Gastrocnemius medialis (tissue), 4 donors: Measurements from ENCODE around the gene UBA1. TPM values are rescaled to one million over a fixed set of nuclear protein-coding genes. Genes with fewer than 3 reads are reported as not detected.

Source experiments
- ATAC-seq, 2 donors: fragments of 150-250 bp; one replicate each; pipeline ENCODE4 v1.9.1; 2016
- DNase-seq, 2 donors: peaks; one replicate each; pipeline ENCODE4 v3.0.0-alpha.2; 2019
- H3K27ac ChIP-seq, 4 donors: fragments of 200-600 bp; sonication (generic); 1 replicate in 1 of 4; 2 replicates in 3 of 4; pipeline ENCODE4 v1.5.1; 2016 to 2018; ENCODE audit warnings: mild to moderate bottlenecking in 2 of 4, moderate library complexity in 1 of 4
- H3K27me3 ChIP-seq, 3 donors: fragments of 200-600 bp; sonication (generic) in 2 of 3; 1 replicate in 1 of 3; 2 replicates in 2 of 3; pipeline versions ENCODE4 v1.5.1 to v1.6.0; 2016 to 2019; ENCODE audit warnings: mild to moderate bottlenecking in 1 of 3, moderate library complexity in 1 of 3
- H3K36me3 ChIP-seq, 2 donors: fragments of 200-600 bp; sonication (generic) in 1 of 2; one replicate each; pipeline ENCODE4 v1.5.1; 2017 to 2018
- H3K4me1 ChIP-seq, 2 donors: fragments of 200-600 bp; sonication (generic) in 1 of 2; one replicate each; pipeline ENCODE4 v1.5.1; 2016 to 2017; ENCODE audit warnings: mild to moderate bottlenecking in 2 of 2
- H3K4me3 ChIP-seq, 4 donors: fragments of 200-600 bp; sonication (generic) in 3 of 4; 1 replicate in 1 of 4; 2 replicates in 3 of 4; pipeline ENCODE4 v1.5.1; 2016 to 2019; ENCODE audit warnings: mild to moderate bottlenecking in 2 of 4
- H3K9me3 ChIP-seq, 3 donors: fragments of 200-600 bp; sonication (generic) in 2 of 3; 1 replicate in 1 of 3; 2 replicates in 2 of 3; pipeline ENCODE4 v1.5.1; 2016 to 2019
- CTCF ChIP-seq, 5 experiments: fragments of 450-650 bp in 3 of 5; fragments of 200-600 bp in 2 of 5; sonication (generic) in 2 of 5; IDR thresholded peaks in 4 of 5; conservative IDR thresholded peaks in 1 of 5; 1 replicate in 4 of 5; 2 replicates in 1 of 5; pipeline ENCODE4 v1.5.1; 2016 to 2019; ENCODE audit warnings: antibody characterized with exemption in 5 of 5, mild to moderate bottlenecking in 3 of 5, moderate library complexity in 3 of 5
- POLR2A ChIP-seq, 2 donors: fragments of 450-650 bp; IDR thresholded peaks; one replicate each; pipeline ENCODE4 v1.6.1; 2017; ENCODE audit warnings: antibody characterized with exemption in 2 of 2, mild to moderate bottlenecking in 2 of 2, moderate library complexity in 2 of 2
- in situ Hi-C, 4 donors: fragments of 200-750 bp; cut with MboI; loops; one replicate each; pipeline versions ENCODE4 v1.15.0 to v1.8.0; 2017; ENCODE audit warnings: low sequenced_read_pairs in 4 of 4
- intact Hi-C: fragments of 100-400 bp; cut with DNase I; formaldehyde crosslinking; loops from one replicate; pipeline ENCODE4 v1.15.1; 2023; ENCODE audit warnings: low total_unique reads
- total RNA-seq, 4 donors: library from RNA; depleted of rRNA; stranded (reverse); fragments of >200 nt; gene quantifications; one replicate each; pipeline versions ENCODE4 v1.1.0 to v1.2.3, GENCODE V29; 2016

The UBA1 gene
- total RNA-seq, 4 donors from 2014 or later, result 113 to 181 (median 162) TPM

DNA sequence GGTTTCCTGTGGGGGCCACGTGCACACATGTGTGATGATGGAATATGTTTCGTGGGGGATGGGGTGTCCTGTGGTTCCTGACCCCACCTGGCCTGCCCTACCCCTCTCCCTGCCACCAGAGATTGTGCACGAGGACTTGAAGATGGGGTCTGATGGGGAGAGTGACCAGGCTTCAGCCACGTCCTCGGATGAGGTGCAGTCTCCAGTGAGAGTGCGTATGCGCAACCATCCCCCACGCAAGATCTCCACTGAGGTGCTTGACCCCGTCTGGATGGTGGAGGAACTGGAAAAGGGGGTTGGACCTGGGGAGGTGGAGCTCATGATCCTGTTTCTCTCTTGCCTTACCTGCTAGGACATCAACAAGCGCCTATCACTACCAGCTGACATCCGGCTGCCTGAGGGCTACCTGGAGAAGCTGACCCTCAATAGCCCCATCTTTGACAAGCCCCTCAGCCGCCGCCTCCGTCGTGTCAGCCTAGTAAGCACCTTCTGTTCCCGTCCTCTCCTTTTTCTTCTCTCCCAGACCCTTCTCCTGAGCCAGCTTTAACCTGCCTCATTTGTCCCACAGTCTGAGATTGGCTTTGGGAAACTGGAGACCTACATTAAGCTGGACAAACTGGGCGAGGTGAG, 30.8 kb downstream of the UBA1 start:
- Histone ChIP-seq H3K36me3 (peaks cover 0 to 59% of the 10 kb centered on the region in 2 donors), H3K27ac (no peak overlapping the region), H3K4me1 (peaks cover 4 to 14% of the 10 kb centered on the region in 2 donors), H3K27me3 (no peaks in the 10 kb centered on the region), H3K4me3 (no peak overlapping the region), H3K9me3 (no peaks in the 10 kb centered on the region)
- intact Hi-C loops (no loop called here), in situ Hi-C loops (loop anchor here in 2 of 4 donors (25.0 kb wide), 2 partner anchors 288 to 313 kb away; no protein-coding TSS in a partner anchor)
- no peak for TF ChIP-seq CTCF (IDR thresholded peaks at IDR 0.05 in 4 of 5, conservative IDR thresholded peaks at IDR 0.05 in 1 of 5)
- TF ChIP-seq POLR2A (IDR thresholded peaks at IDR 0.05), result no peak
- DNase-seq (no peak), ATAC-seq (no peak)

- no peak for DNase-seq
- in situ Hi-C loops, result loop anchor here in 2 of 4 donors (25.0 kb wide), 2 partner anchors 287 to 312 kb away; no protein-coding TSS in a partner anchor
Observed at GRCh38 chrX:47224896-47225290, 31.3 kb downstream of the UBA1 start.

GRCh38 chrX:47226071-47226470, 32.4 kb downstream of the UBA1 start:
- intact Hi-C loops, result no loop called here
- H3K4me3 ChIP-seq, result no peak overlapping the region
- H3K27me3 ChIP-seq, result no peaks in the 10 kb centered on the region
- DNase-seq (no peak), ATAC-seq (no peak)
- H3K4me1 ChIP-seq, result no peaks in the 10 kb centered on the region
- TF ChIP-seq CTCF (IDR thresholded peaks at IDR 0.05 in 4 of 5, conservative IDR thresholded peaks at IDR 0.05 in 1 of 5), result no peak
- no peak for TF ChIP-seq POLR2A (IDR thresholded peaks at IDR 0.05)
- in situ Hi-C loops, result no loop called here
- peaks cover 0 to 63% of the 10 kb centered on the region in 2 donors for H3K36me3 ChIP-seq
- H3K9me3 ChIP-seq, result no peaks in the 10 kb centered on the region
- no peak overlapping the region for H3K27ac ChIP-seq

More at GRCh38 chrX:47224896-47225290, 31.3 kb downstream of the UBA1 start:
- Histone ChIP-seq H3K9me3 (no peaks in the 10 kb centered on the region), H3K27ac (no peak overlapping the region), H3K4me3 (no peak overlapping the region), H3K27me3 (no peaks in the 10 kb centered on the region), H3K4me1 (peaks cover 4 to 9% of the 10 kb centered on the region in 2 donors), H3K36me3 (peaks cover 0 to 63% of the 10 kb centered on the region in 2 donors)
- no peak for ATAC-seq
- intact Hi-C loops, result no loop called here
- TF ChIP-seq POLR2A (IDR thresholded peaks at IDR 0.05), result no peak
- TF ChIP-seq CTCF (IDR thresholded peaks at IDR 0.05 in 4 of 5, conservative IDR thresholded peaks at IDR 0.05 in 1 of 5), result no peak

DNA sequence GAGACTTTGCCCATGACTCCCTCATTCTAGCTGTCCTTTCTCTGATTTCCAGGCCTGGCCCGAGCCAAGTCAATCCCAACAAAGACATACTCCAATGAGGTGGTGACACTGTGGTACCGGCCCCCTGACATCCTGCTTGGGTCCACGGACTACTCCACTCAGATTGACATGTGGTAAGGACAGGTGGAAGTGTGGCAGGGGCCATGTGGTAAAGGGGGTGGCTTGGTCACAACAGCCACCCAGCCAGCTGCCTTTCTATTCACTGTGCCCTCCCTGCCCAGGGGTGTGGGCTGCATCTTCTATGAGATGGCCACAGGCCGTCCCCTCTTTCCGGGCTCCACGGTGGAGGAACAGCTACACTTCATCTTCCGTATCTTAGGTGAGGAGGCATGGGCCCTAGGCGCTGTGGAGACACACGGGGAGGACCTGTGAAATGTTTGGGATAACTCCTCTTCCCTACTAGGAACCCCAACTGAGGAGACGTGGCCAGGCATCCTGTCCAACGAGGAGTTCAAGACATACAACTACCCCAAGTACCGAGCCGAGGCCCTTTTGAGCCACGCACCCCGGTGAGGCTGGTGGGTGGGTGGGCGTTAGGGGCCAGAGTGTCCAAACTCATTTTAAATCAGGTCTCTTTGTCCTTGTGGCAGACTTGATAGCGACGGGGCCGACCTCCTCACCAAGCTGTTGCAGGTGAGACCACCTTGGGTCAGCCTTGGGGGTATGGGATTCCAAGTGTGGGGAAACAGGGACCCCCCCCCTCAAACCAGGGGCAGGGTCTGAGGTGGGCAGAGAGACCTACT, 33.1 kb downstream of the UBA1 start:
- intact Hi-C loops, result no loop called here
- in situ Hi-C loops, result no loop called here
- Histone ChIP-seq H3K4me3 (no peak overlapping the region), H3K4me1 (no peaks in the 10 kb centered on the region), H3K27ac (no peak overlapping the region), H3K9me3 (no peaks in the 10 kb centered on the region), H3K36me3 (peaks cover 0 to 63% of the 10 kb centered on the region in 2 donors), H3K27me3 (no peaks in the 10 kb centered on the region)
- no peak for TF ChIP-seq POLR2A (IDR thresholded peaks at IDR 0.05)
- TF ChIP-seq CTCF (IDR thresholded peaks at IDR 0.05 in 4 of 5, conservative IDR thresholded peaks at IDR 0.05 in 1 of 5), result no peak
- DNase-seq, result no peak
- no peak for ATAC-seq
